SK-N-SH treated with all-trans-retinoic acid at 6 μM for 48 hours (cell line): Measurements from ENCODE around the gene HECTD4.

Experiments used
- ATAC-seq: fragments of 200-7000 bp; cut with Tn5 transposase; 3 replicates; pipeline ENCODE4 v1.9.1; 2020; ENCODE audit warnings: mild to moderate bottlenecking, moderate library complexity
- ARNTL ChIP-seq: fragments of 450-650 bp; formaldehyde crosslinking; IDR thresholded peaks from 2 replicates; pipeline ENCODE4 v1.5.0; 2020; ENCODE audit warnings: low read depth, mild to moderate bottlenecking, moderate library complexity, borderline replicate concordance
- BACH2 ChIP-seq: fragments of 250-450 bp; sonication (Bioruptor Pico); IDR thresholded peaks from 2 replicates; pipeline ENCODE4 v1.9.0; 2021; ENCODE audit warnings: mild to moderate bottlenecking, borderline replicate concordance
- CSDC2 ChIP-seq: fragments of 250-450 bp; sonication (Bioruptor Pico); IDR thresholded peaks from 2 replicates; pipeline ENCODE4 v1.5.0; 2020; ENCODE audit warnings: mild to moderate bottlenecking, moderate library complexity
- ESRRG ChIP-seq: fragments of 250-450 bp; sonication (Bioruptor Pico); IDR thresholded peaks from 2 replicates; pipeline ENCODE4 v1.6.1; 2021; ENCODE audit warnings: mild to moderate bottlenecking
- GLIS3 ChIP-seq: fragments of 250-450 bp; sonication (Bioruptor Pico); IDR thresholded peaks from 2 replicates; pipeline ENCODE4 v1.5.0; 2020; ENCODE audit warnings: mild to moderate bottlenecking, moderate library complexity
- ISL1 ChIP-seq: fragments of 250-450 bp; sonication (Bioruptor Pico); IDR thresholded peaks from 2 replicates; pipeline ENCODE4 v2.1.2; 2022; ENCODE audit warnings: mild to moderate bottlenecking, moderate library complexity
- OSR1 ChIP-seq: fragments of 250-450 bp; sonication (Bioruptor Pico); IDR thresholded peaks from 2 replicates; pipeline ENCODE4 v1.8.0; 2022; ENCODE audit warnings: moderate library complexity, mild to moderate bottlenecking, inconsistent platforms
- PPARA ChIP-seq: fragments of 250-450 bp; sonication (Bioruptor Pico); IDR thresholded peaks from 2 replicates; pipeline ENCODE4 v1.5.0; 2020; ENCODE audit warnings: mild to moderate bottlenecking, borderline replicate concordance
- RARB ChIP-seq: fragments of 250-450 bp; sonication (Bioruptor Pico); IDR thresholded peaks from 2 replicates; pipeline ENCODE4 v1.8.0; 2021; ENCODE audit warnings: mild to moderate bottlenecking, moderate library complexity
- SNAI2 ChIP-seq: fragments of 250-450 bp; sonication (Bioruptor Pico); IDR thresholded peaks from 2 replicates; pipeline ENCODE4 v1.5.0; 2020; ENCODE audit warnings: mild to moderate bottlenecking, moderate library complexity
- TCF4 ChIP-seq: fragments of 250-450 bp; sonication (Bioruptor Pico); IDR thresholded peaks from 2 replicates; pipeline ENCODE4 v1.8.0; 2021; ENCODE audit warnings: mild to moderate bottlenecking, moderate library complexity, borderline replicate concordance
- TOX ChIP-seq: fragments of 250-450 bp; sonication (Bioruptor Pico); IDR thresholded peaks from 2 replicates; pipeline ENCODE4 v1.8.0; 2021; ENCODE audit warnings: mild to moderate bottlenecking, moderate library complexity, borderline replicate concordance
- ZC3H10 ChIP-seq: fragments of 250-450 bp; sonication (Bioruptor Pico); IDR thresholded peaks from 2 replicates; pipeline ENCODE4 v1.5.1; 2021; ENCODE audit warnings: mild to moderate bottlenecking, moderate library complexity
- ZFP3 ChIP-seq: fragments of 250-450 bp; sonication (Bioruptor Pico); IDR thresholded peaks from 2 replicates; pipeline ENCODE4 v1.5.0; 2020; ENCODE audit warnings: mild to moderate bottlenecking, moderate library complexity
- ZFP30 ChIP-seq: fragments of 450-650 bp; formaldehyde crosslinking; IDR thresholded peaks from 2 replicates; pipeline ENCODE4 v1.5.0; 2022; ENCODE audit warnings: mild to moderate bottlenecking, moderate library complexity
- ZNF565 ChIP-seq: fragments of 450-650 bp; formaldehyde crosslinking; conservative IDR thresholded peaks from 2 replicates; pipeline ENCODE4 v1.5.0; 2020; ENCODE audit warnings: low read depth, mild to moderate bottlenecking, moderate library complexity
- ZNF8 ChIP-seq: fragments of 450-650 bp; formaldehyde crosslinking; IDR thresholded peaks from 2 replicates; pipeline ENCODE4 v1.5.0; 2020; ENCODE audit warnings: mild to moderate bottlenecking, moderate library complexity
- TF ChIP-seq, protein P1 (sequence below): fragments of 250-450 bp; sonication (Bioruptor Pico); IDR thresholded peaks from 2 replicates; pipeline ENCODE4 v1.5.0; 2020; ENCODE audit warnings: mild to moderate bottlenecking, moderate library complexity
- TF ChIP-seq, protein P2 (sequence below): fragments of 250-450 bp; sonication (Bioruptor Pico); IDR thresholded peaks from 2 replicates; pipeline ENCODE4 v1.5.1; 2020; ENCODE audit warnings: low read depth, mild to moderate bottlenecking, moderate library complexity
- TF ChIP-seq, protein P3 (sequence below): fragments of 250-450 bp; sonication (Bioruptor Pico); IDR thresholded peaks from 2 replicates; pipeline ENCODE4 v1.8.0; 2020; ENCODE audit warnings: mild to moderate bottlenecking, moderate library complexity, borderline replicate concordance

The HECTD4 gene

DNA sequence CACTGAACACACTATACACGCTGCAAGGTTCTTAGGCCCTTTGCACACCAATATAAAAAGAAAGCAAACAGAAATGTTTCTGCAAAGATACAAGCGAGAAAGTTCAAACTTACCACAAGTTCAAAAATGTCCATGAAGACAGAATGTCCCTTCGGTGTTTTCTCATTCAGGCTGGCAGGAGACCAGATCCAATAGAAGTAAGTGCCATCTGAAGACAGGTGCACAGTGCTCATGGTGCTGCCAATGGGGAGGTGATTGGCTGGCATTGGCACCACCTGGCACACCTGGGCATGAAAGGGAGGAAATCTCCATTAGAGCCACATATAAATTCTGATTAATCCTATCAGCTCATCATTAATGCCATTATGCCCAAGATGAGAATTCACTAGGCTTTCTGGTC lies 76.3 kb downstream of the HECTD4 start (continued):
- TF ChIP-seq, protein P1, sequence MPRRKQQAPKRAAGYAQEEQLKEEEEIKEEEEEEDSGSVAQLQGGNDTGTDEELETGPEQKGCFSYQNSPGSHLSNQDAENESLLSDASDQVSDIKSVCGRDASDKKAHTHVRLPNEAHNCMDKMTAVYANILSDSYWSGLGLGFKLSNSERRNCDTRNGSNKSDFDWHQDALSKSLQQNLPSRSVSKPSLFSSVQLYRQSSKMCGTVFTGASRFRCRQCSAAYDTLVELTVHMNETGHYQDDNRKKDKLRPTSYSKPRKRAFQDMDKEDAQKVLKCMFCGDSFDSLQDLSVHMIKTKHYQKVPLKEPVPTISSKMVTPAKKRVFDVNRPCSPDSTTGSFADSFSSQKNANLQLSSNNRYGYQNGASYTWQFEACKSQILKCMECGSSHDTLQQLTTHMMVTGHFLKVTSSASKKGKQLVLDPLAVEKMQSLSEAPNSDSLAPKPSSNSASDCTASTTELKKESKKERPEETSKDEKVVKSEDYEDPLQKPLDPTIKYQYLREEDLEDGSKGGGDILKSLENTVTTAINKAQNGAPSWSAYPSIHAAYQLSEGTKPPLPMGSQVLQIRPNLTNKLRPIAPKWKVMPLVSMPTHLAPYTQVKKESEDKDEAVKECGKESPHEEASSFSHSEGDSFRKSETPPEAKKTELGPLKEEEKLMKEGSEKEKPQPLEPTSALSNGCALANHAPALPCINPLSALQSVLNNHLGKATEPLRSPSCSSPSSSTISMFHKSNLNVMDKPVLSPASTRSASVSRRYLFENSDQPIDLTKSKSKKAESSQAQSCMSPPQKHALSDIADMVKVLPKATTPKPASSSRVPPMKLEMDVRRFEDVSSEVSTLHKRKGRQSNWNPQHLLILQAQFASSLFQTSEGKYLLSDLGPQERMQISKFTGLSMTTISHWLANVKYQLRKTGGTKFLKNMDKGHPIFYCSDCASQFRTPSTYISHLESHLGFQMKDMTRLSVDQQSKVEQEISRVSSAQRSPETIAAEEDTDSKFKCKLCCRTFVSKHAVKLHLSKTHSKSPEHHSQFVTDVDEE (CRISPR knock-in tag) = no peak
- TF ChIP-seq PPARA (CRISPR knock-in tag) = no peak

GRCh38 chr12:112304436-112304835 lies 77.8 kb downstream of the HECTD4 start:
- TF ChIP-seq ZNF565 (CRISPR knock-in tag) = no peak
- no peak for TF ChIP-seq TCF4 (CRISPR knock-in tag)
- no peak for TF ChIP-seq ISL1
- TF ChIP-seq RARB (CRISPR knock-in tag) = no peak
- TF ChIP-seq PPARA (CRISPR knock-in tag) = no peak
- TF ChIP-seq, protein P1 (CRISPR knock-in tag) = no peak
- no peak for TF ChIP-seq ZFP3 (CRISPR knock-in tag)
- TF ChIP-seq ZNF8 (CRISPR knock-in tag) = no peak
- TF ChIP-seq ARNTL (CRISPR knock-in tag) = no peak
- TF ChIP-seq, protein P2, sequence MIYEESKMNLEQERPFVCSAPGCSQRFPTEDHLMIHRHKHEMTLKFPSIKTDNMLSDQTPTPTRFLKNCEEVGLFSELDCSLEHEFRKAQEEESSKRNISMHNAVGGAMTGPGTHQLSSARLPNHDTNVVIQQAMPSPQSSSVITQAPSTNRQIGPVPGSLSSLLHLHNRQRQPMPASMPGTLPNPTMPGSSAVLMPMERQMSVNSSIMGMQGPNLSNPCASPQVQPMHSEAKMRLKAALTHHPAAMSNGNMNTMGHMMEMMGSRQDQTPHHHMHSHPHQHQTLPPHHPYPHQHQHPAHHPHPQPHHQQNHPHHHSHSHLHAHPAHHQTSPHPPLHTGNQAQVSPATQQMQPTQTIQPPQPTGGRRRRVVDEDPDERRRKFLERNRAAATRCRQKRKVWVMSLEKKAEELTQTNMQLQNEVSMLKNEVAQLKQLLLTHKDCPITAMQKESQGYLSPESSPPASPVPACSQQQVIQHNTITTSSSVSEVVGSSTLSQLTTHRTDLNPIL (CRISPR knock-in tag) = no peak
- no peak for TF ChIP-seq BACH2 (CRISPR knock-in tag)
- peak; percentile 23; the same call in 2 of the 3 replicates for ATAC-seq

DNA sequence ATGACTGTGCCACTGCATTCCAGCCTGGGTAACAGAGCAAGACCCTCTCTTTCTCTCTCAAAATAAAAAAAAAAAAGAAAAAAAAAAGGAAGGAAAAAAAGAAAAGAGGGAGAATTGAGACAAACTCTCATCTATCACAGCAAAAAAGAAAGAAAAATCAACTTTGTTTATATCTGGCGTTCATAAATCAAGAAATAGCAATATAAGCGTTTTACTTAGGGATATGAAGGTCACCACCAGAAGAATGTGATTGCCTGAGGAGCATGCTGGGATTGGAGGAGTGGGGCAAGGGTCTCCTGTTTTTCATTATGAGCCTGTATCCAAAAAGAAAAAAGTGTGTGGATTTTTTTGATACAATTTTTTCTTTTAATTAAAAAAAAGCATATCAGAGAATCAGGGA lies 78.4 kb downstream of the HECTD4 start:
- no peak for ATAC-seq
- TF ChIP-seq RARB (CRISPR knock-in tag) (no peak), SNAI2 (CRISPR knock-in tag) (no peak), ESRRG (no peak), ARNTL (CRISPR knock-in tag) (no peak), ZNF8 (CRISPR knock-in tag) (no peak), CSDC2 (CRISPR knock-in tag) (no peak), OSR1 (no peak), ZFP30 (CRISPR knock-in tag) (no peak)
- TF ChIP-seq, protein P1 (CRISPR knock-in tag) = no peak

GRCh38 chr12:112303004-112303403 lies 79.2 kb downstream of the HECTD4 start:
- ATAC-seq = peak; percentile 93
- TF ChIP-seq ZNF8 (CRISPR knock-in tag) (no peak), TCF4 (CRISPR knock-in tag) (no peak)

DNA sequence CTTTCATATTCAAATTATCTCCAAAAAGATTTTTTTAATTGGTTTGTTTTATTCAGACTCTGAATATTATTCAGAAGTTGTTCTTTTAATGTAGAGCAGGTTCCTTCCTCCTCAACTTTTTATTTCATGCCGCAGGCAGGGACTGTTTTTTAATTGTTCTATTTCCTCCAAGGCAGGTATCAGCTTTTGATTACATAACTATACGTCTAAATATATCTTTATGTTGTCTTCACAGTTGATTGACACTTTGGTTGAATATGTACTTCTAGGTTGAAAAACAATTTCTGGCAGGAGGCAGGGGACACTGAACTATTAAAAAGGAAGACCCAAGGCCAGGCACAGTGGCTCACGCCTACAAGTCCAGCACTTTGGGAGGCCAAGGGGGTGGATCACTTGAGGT lies 82.5 kb downstream of the HECTD4 start:
- no peak for ATAC-seq
- TF ChIP-seq SNAI2 (CRISPR knock-in tag) (no peak), TOX (CRISPR knock-in tag) (no peak), GLIS3 (CRISPR knock-in tag) (no peak), TCF4 (CRISPR knock-in tag) (no peak), ZC3H10 (no peak), ESRRG (no peak), ZNF565 (CRISPR knock-in tag) (no peak), ZNF8 (CRISPR knock-in tag) (no peak), CSDC2 (CRISPR knock-in tag) (no peak), ISL1 (no peak), BACH2 (CRISPR knock-in tag) (no peak)
- TF ChIP-seq, protein P3, sequence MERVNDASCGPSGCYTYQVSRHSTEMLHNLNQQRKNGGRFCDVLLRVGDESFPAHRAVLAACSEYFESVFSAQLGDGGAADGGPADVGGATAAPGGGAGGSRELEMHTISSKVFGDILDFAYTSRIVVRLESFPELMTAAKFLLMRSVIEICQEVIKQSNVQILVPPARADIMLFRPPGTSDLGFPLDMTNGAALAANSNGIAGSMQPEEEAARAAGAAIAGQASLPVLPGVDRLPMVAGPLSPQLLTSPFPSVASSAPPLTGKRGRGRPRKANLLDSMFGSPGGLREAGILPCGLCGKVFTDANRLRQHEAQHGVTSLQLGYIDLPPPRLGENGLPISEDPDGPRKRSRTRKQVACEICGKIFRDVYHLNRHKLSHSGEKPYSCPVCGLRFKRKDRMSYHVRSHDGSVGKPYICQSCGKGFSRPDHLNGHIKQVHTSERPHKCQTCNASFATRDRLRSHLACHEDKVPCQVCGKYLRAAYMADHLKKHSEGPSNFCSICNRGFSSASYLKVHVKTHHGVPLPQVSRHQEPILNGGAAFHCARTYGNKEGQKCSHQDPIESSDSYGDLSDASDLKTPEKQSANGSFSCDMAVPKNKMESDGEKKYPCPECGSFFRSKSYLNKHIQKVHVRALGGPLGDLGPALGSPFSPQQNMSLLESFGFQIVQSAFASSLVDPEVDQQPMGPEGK (CRISPR knock-in tag) = no peak
